ENCODE measurements around the gene TMEM191C.
"Not testable (repeated sequence)": the region's sequence is repeated elsewhere in the genome, so short reads cannot be mapped to it uniquely, and the experiment has no call there.

TMEM191C gene

DNA sequence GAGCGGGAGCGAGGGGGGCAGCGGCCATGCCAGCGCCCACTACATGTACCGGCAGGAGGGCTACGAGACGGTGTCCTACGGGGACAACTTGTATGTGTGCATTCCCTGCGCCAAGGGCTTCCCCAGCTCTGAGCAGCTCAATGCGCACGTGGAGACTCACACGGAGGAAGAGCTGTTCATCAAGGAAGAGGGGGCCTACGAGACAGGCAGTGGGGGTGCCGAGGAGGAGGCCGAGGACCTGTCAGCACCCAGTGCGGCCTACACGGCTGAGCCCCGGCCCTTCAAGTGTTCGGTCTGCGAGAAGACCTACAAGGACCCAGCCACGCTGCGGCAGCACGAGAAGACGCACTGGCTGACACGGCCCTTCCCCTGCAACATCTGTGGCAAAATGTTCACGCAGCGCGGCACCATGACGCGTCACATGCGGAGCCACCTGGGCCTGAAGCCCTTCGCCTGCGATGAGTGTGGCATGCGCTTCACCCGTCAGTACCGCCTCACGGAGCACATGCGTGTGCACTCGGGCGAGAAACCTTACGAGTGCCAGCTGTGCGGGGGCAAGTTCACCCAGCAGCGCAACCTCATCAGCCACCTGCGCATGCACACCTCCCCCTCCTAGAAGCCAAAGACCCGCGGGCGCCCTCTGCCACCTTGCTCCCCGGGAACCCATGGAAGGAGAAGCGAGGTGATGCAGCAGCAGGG is 20.9 kb upstream of the TMEM191C start:
- no peak for DNase-seq (ENCODE audit: low read depth)

DNA sequence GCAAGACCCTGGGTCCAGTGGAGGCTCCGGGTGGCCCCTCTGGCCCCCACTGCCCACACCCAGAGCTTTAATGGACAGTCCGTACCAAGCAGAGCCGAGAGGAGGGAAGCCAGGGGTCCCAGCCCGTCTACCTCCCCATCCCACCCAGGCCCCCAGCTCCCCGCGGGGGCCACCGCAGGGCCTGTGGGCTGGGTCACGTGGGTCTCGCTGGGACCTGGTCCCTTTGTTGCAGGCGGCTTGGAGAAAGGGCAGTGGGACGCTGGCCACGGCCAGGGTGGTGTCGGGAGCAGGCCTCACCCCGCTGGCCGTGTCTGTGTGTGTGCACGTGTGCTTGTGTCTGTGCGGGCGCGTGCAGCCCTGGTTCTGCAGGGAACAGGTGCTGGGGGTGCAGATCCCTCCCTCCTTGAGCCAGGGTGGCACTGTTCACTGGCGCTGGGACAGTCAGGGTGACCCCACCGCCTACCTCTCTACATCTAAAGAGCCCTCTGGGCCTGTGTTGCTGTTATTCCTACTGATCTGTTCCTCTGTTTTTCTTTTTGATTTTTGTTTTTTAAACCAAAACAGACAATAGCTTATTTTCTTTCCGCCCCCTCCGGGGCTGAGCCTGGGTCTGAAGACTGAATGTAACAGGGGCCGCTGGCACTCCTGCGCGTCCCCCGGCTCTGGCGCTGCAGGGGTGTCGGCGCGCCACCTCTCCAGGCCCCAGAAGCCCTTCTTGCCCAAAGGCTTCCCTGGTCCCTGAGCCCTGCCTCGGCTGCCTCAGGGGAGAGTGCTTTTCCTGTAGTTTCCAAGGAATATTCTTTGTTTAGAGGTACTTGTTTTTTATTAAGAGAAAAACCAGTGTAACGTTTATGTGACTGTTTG is 20.1 kb upstream of the TMEM191C start:
- DNase-seq (ENCODE audit: low read depth) = no peak

GRCh38 chr22:21447694-21448402 is 19.3 kb upstream of the TMEM191C start:
- DNase-seq (ENCODE audit: low read depth) = no peak

DNA sequence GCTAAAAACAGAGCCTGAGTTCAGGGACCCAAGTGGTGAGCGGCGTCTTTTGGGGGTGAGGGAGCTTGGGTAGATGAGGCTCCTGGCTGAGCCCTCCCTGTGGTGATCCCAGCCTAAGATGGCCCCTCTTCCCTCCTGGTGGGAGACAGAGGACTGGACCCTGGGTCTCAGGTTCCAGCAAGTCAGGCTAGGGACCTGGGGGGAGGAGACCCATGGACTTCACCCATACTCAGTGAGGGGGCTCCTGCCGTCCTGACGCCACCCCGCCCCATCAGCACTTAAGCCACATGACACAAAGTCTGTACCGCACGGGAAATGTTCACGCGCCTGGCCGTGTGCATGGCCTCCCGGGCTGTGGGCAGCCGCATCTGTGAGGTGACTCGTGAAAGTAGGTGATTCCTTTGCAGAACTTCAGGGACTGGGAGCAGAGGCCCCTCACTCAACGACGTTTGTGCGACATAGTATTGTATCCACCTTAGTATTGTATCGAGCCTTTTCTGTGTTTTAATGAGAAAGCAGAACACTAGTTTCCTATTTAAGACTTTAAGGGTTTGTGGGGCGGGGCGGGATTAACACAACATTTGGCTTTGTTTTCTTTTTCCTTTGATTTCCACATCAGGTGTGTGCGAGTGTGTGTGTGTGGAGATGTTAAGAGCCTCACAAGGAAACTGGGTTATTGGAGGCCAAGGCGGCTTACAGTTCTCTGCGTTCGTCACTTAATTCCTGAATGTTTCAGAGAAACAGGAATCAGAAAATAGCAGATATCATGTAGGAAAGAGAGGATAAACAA is 18.4 kb upstream of the TMEM191C start:
- no peak for DNase-seq (ENCODE audit: low read depth)

- DNase-seq (ENCODE audit: low read depth) = no peak
Measured at GRCh38 chr22:21449531-21450319, 17.5 kb upstream of the TMEM191C start.

- DNase-seq (ENCODE audit: low read depth) = no peak
Measured at GRCh38 chr22:21450320-21450831, 16.8 kb upstream of the TMEM191C start.

DNA sequence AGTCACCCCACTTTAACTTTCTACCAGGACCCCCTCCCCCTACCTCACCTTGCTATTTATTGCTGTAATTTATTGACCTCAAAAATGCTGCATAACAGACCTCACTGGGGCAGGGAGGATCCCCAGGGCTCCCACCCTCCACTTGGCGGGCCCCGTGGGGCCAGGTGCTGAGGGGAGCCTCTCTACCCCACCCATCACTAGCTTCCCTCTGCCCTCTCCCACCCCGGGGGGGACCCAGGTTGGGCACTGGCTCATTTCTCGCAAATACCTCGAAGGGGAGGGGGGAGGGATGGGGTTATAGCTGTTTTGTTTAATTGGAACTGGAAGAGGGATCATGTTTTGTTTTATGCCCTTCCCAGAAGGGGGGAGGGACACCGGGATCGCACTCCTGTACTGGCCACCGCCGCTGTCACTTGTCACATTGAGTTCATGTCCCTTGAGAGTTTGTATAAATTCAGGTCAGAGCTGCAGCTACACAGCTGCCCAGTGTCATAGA is 16.3 kb upstream of the TMEM191C start:
- DNase-seq (ENCODE audit: low read depth) = no peak

- no peak for DNase-seq (ENCODE audit: low read depth)
Measured at GRCh38 chr22:21451545-21452520, 15.4 kb upstream of the TMEM191C start.

DNA sequence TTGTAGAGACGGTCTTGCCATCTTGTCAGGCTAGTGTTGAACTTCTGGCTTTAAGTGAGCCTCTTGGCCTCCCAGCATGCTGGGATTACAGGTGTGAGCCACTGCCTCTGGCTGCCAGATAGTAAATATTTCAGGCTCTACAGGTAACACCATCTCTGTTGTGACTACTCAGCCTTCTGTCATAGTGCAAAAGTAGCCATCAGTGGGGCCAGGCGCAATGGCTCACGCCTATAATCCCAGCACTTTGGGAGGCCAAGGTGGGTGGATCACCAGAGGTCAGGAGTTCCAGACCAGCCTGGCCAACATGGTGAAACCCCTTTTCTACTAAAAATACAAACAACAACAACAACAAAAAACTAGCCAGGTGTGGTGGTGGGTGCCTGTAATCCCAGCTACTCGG is 14.5 kb upstream of the TMEM191C start:
- DNase-seq (ENCODE audit: low read depth) = not testable (repeated sequence)

GRCh38 chr22:21454998-21455333 is 12.2 kb upstream of the TMEM191C start:
- DNase-seq (ENCODE audit: low read depth) = not testable (repeated sequence)

DNA sequence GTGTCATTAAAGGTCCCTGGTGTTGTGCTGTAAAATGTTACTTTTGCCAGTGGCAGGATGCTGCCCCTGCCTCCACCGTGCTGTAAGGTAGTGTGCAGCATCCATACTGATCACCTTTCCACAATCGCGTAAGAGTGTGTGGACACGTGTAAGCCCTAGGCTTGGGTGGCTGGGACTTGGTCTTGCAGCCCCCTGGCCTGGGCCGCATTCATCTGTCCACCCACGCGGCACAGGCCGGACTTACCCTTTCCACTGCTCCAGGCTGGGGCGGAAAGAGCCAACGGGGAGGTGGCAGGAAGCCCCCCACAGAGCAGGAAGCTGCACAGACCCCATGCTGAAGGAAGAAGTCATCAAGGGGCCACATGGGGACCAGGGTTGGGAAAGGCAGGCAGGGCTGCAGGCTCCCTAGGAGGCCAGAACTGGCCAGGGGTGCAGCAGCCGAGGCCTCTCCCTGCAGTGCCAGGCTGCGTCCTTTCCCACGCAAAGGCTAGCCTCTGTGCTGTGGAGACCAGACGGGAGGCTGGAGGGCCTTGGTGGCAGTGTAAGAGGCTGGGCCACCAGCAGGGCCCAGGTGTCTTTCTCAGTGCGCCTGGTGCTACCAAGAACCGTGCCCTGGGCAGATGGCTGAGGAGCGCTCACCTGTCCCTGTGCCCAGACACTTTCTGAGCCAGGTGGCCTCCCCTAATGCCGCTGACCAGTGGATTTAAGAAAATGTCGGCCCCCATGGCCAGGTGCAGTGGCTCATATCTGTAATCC is 11.7 kb upstream of the TMEM191C start:
- no peak for DNase-seq (ENCODE audit: low read depth)

- DNase-seq (ENCODE audit: low read depth) = no peak
Measured at GRCh38 chr22:21457023-21457787, 10.0 kb upstream of the TMEM191C start.

- not testable (repeated sequence) for DNase-seq (ENCODE audit: low read depth)
Measured at GRCh38 chr22:21462672-21463071, 4.5 kb upstream of the TMEM191C start.

GRCh38 chr22:21468194-21469096 is 1.3 kb downstream of the TMEM191C start:
- peak; percentile 40 for DNase-seq (ENCODE audit: low read depth)

DNA sequence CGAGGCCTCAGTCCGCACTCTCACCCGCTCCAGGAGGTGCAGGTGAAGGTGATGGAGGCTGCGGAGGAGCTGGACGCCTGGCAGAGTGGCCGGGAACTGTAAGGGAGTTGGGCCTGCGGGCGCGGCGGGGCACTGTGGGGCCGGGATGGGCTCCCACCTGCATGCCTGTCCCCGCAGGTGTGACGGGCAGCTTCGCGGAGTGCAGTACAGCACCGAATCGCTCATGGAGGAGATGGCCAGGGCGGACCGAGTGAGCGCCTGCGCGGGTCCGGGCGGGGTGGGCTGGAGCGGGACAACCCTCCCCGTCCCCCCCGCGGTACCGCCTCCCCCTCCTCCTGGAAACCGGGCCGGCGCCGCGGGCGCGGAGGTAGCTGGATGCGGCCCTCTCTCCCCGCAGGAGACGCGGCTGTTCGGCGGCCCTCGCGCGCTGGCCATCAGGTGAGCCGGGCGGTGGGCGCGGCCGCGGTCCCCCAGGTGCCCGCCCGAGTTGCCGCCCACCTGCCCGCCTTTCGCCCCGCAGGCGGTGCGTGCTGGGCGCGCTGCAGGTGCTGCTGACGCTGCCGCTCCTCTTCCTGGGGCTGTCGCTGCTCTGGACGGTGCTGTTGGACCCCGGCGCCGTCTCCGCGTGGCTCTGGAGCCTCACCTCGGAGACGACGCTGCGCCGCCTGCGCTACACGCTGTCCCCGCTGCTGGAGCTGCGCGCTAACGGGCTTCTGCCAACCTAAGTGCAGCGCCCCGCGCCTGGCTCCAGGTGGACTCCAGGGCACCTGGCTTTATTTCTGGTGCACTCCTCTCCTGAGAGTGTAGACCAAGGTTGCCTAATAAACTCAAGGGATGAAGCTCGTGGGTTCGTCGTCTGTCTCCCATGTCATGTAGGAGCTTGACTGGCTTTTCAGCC is 2.2 kb downstream of the TMEM191C start:
- not testable (repeated sequence) for DNase-seq (ENCODE audit: low read depth)

DNA sequence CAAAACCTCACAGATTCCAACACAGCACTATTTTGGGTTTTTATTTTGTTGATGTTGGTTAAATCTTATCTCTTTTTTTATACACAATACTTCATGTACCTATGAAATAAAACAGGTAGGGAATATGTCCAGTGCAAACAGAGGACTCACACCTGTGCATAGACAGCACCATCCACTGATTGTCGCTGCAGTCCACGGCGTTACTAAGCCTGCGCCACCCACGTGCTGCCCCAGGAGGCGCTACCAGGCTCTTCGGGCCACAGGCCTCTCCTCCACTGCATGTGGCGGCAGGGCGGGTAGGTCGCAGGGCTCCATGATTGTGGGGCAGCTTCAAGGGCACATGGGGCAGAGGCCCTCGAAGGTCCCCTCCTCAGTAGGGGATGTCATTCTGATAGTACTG is 5.8 kb downstream of the TMEM191C start:
- DNase-seq (ENCODE audit: low read depth) = not testable (repeated sequence)

All from GM04504 (cell line).